Activated T-helper 2 cell treated with anti-CD3 and anti-CD28 coated beads, Interferon-gamma antibody, Interleukin-2, Interleukin-4, amounts not matched to agents 10 μg/mL and 5 μg/mL and 100 μg/mL, durations not matched to agents 14 hours and 24 hours and 36 hours (primary cell): ENCODE measurements around the gene STRADA. TPM values are rescaled to one million over a fixed set of nuclear protein-coding genes. Genes with fewer than 3 reads are reported as not detected.

Experiments used
- DNase-seq: peaks from one replicate; pipeline ENCODE4 v3.0.0; 2021; ENCODE audit warnings: low spot score
- H3K27ac Mint-ChIP-seq: one replicate; pipeline ENCODE4 v1.8.0; 2021; ENCODE audit warnings: mixed read lengths
- H3K27me3 Mint-ChIP-seq: one replicate; pipeline ENCODE4 v1.8.0; 2021; ENCODE audit warnings: low read depth, mixed read lengths
- H3K36me3 Mint-ChIP-seq: one replicate; pipeline ENCODE4 v1.8.0; 2021; ENCODE audit warnings: low read depth, mixed read lengths
- H3K4me1 Mint-ChIP-seq: one replicate; pipeline ENCODE4 v1.8.0; 2021; ENCODE audit warnings: low read depth, mixed read lengths
- H3K4me3 Mint-ChIP-seq: one replicate; pipeline ENCODE4 v1.8.0; 2021; ENCODE audit warnings: low read depth, mild to moderate bottlenecking, moderate library complexity, mixed read lengths
- H3K9me3 Mint-ChIP-seq: one replicate; pipeline ENCODE4 v1.8.0; 2021; ENCODE audit warnings: mixed read lengths
- intact Hi-C: fragments of 100-400 bp; cut with micrococcal nuclease; formaldehyde crosslinking; loops from one replicate; pipeline ENCODE4 v1.15.1; 2023
- total RNA-seq: library from RNA; stranded (reverse); gene quantifications from 2 replicates; pipeline ENCODE4 v1.2.3, GENCODE V29; 2022

The STRADA gene
- total RNA-seq, 1 donor from 2014 or later = 57.4 TPM

GRCh38 chr17:63773272-63774140 lies 31.9 kb upstream of the STRADA start, which contains the start of gene CCDC47:
Gene CCDC47 (minus strand): TSS chr17:63773597. CDS start chr17:63766175, 7,422 bp downstream.
- peak; percentile 99 for DNase-seq
- peaks cover 58% of the 10 kb centered on the region for H3K36me3 Mint-ChIP-seq
- peak within 1 kb of the TSS; percentile 99 for H3K27ac Mint-ChIP-seq
- H3K9me3 Mint-ChIP-seq = no peaks in the 10 kb centered on the region
- H3K4me1 Mint-ChIP-seq = peaks cover 36% of the 10 kb centered on the region
- H3K27me3 Mint-ChIP-seq = no peaks in the 10 kb centered on the region
- intact Hi-C loops = loop anchor here (1.0 to 10.0 kb wide), 7 partner anchors 31 to 731 kb away; partner anchors contain the start of genes CEP95, DCAF7, DDX5 and FTSJ3
- peak within 1 kb of the TSS; percentile 92 for H3K4me3 Mint-ChIP-seq

GRCh38 chr17:63772801-63773271 lies 31.2 kb upstream of the STRADA start:
- H3K4me3 Mint-ChIP-seq = peak overlapping the region; percentile 92
- no peak for DNase-seq
- peak overlapping the region; percentile 99 for H3K27ac Mint-ChIP-seq
- no peaks in the 10 kb centered on the region for H3K9me3 Mint-ChIP-seq
- no peaks in the 10 kb centered on the region for H3K27me3 Mint-ChIP-seq
- peaks cover 56% of the 10 kb centered on the region for H3K36me3 Mint-ChIP-seq
- peaks cover 32% of the 10 kb centered on the region for H3K4me1 Mint-ChIP-seq
- intact Hi-C loops = loop anchor here (1.0 to 10.0 kb wide), 7 partner anchors 31 to 732 kb away; partner anchors contain the start of genes CEP95, DCAF7, DDX5 and FTSJ3

- Mint-ChIP-seq H3K36me3 (peaks cover 64% of the 10 kb centered on the region), H3K4me1 (peaks cover 25% of the 10 kb centered on the region), H3K9me3 (no peaks in the 10 kb centered on the region), H3K27me3 (no peaks in the 10 kb centered on the region), H3K4me3 (no peak overlapping the region), H3K27ac (no peak overlapping the region)
- DNase-seq = no peak
- intact Hi-C loops = no loop called here
These were observed 26.8 kb upstream of the STRADA start for GRCh38 chr17:63768433-63768832.

- peaks cover 67% of the 10 kb centered on the region for H3K36me3 Mint-ChIP-seq
- intact Hi-C loops = no loop called here
- no peak overlapping the region for H3K4me3 Mint-ChIP-seq
- H3K27ac Mint-ChIP-seq = no peak overlapping the region
- no peaks in the 10 kb centered on the region for H3K9me3 Mint-ChIP-seq
- H3K4me1 Mint-ChIP-seq = peaks cover 28% of the 10 kb centered on the region
- no peak for DNase-seq
- no peaks in the 10 kb centered on the region for H3K27me3 Mint-ChIP-seq
These were observed 25.2 kb upstream of the STRADA start for GRCh38 chr17:63766754-63767153.

GRCh38 chr17:63764716-63765115 lies 23.1 kb upstream of the STRADA start:
- Mint-ChIP-seq H3K9me3 (no peaks in the 10 kb centered on the region), H3K4me3 (no peak overlapping the region), H3K36me3 (peaks cover 78% of the 10 kb centered on the region), H3K27ac (no peak overlapping the region), H3K4me1 (peaks cover 24% of the 10 kb centered on the region), H3K27me3 (no peaks in the 10 kb centered on the region)
- DNase-seq = no peak
- intact Hi-C loops = no loop called here

- Mint-ChIP-seq H3K27ac (no peak overlapping the region), H3K4me1 (peaks cover 18% of the 10 kb centered on the region), H3K27me3 (no peaks in the 10 kb centered on the region), H3K4me3 (no peak overlapping the region), H3K9me3 (no peaks in the 10 kb centered on the region), H3K36me3 (peaks cover 81% of the 10 kb centered on the region)
- DNase-seq = no peak
- intact Hi-C loops = no loop called here
These were observed 20.8 kb upstream of the STRADA start for GRCh38 chr17:63762161-63763078.

- intact Hi-C loops = no loop called here
- peaks cover 14% of the 10 kb centered on the region for H3K4me1 Mint-ChIP-seq
- no peak for DNase-seq
- peak overlapping the region; percentile 22 for H3K27ac Mint-ChIP-seq
- H3K9me3 Mint-ChIP-seq = no peaks in the 10 kb centered on the region
- H3K36me3 Mint-ChIP-seq = peaks cover 79% of the 10 kb centered on the region
- no peaks in the 10 kb centered on the region for H3K27me3 Mint-ChIP-seq
- no peak overlapping the region for H3K4me3 Mint-ChIP-seq
These were observed 19.4 kb upstream of the STRADA start for GRCh38 chr17:63760771-63761539.

- Mint-ChIP-seq H3K9me3 (no peaks in the 10 kb centered on the region), H3K4me1 (peaks cover 11% of the 10 kb centered on the region), H3K27ac (no peak overlapping the region), H3K4me3 (no peak overlapping the region), H3K27me3 (no peaks in the 10 kb centered on the region), H3K36me3 (peaks cover 73% of the 10 kb centered on the region)
- intact Hi-C loops = no loop called here
- no peak for DNase-seq
These were observed 16.8 kb upstream of the STRADA start for GRCh38 chr17:63758428-63758827.

GRCh38 chr17:63754046-63754445 lies 12.4 kb upstream of the STRADA start:
- intact Hi-C loops = no loop called here
- peaks cover 75% of the 10 kb centered on the region for H3K36me3 Mint-ChIP-seq
- no peak overlapping the region for H3K27ac Mint-ChIP-seq
- no peak overlapping the region for H3K4me3 Mint-ChIP-seq
- no peak for DNase-seq
- no peaks in the 10 kb centered on the region for H3K27me3 Mint-ChIP-seq
- H3K9me3 Mint-ChIP-seq = no peaks in the 10 kb centered on the region
- H3K4me1 Mint-ChIP-seq = peaks cover 17% of the 10 kb centered on the region

GRCh38 chr17:63753215-63753614 lies 11.6 kb upstream of the STRADA start:
- Mint-ChIP-seq H3K36me3 (peaks cover 75% of the 10 kb centered on the region), H3K9me3 (no peaks in the 10 kb centered on the region), H3K27ac (peak overlapping the region; percentile 47)

GRCh38 chr17:63752707-63753106 lies 11.1 kb upstream of the STRADA start:
- Mint-ChIP-seq H3K27ac (peak overlapping the region; percentile 47), H3K4me1 (peaks cover 17% of the 10 kb centered on the region), H3K4me3 (no peak overlapping the region)

More at GRCh38 chr17:63753215-63753614, 11.6 kb upstream of the STRADA start:
- Mint-ChIP-seq H3K4me1 (peaks cover 17% of the 10 kb centered on the region), H3K4me3 (no peak overlapping the region), H3K27me3 (no peaks in the 10 kb centered on the region)
- DNase-seq = no peak
- intact Hi-C loops = no loop called here

GRCh38 chr17:63751806-63752205 lies 10.2 kb upstream of the STRADA start:
- peaks cover 19% of the 10 kb centered on the region for H3K4me1 Mint-ChIP-seq
- H3K4me3 Mint-ChIP-seq = peak overlapping the region; percentile 63
- no peak for DNase-seq
- peak overlapping the region; percentile 87 for H3K27ac Mint-ChIP-seq
- peaks cover 74% of the 10 kb centered on the region for H3K36me3 Mint-ChIP-seq
- no peaks in the 10 kb centered on the region for H3K9me3 Mint-ChIP-seq
- intact Hi-C loops = no loop called here
- H3K27me3 Mint-ChIP-seq = no peaks in the 10 kb centered on the region

More at GRCh38 chr17:63752707-63753106, 11.1 kb upstream of the STRADA start:
- Mint-ChIP-seq H3K36me3 (peaks cover 74% of the 10 kb centered on the region), H3K9me3 (no peaks in the 10 kb centered on the region), H3K27me3 (no peaks in the 10 kb centered on the region)
- intact Hi-C loops = no loop called here
- no peak for DNase-seq
